NCI-H2227 treated with DMSO at 0.1 percent for 48 hours (cell line): Measurements from ENCODE around the gene PYGO1.
"Not testable (repeated sequence)": the region's sequence is repeated elsewhere in the genome, so short reads cannot be mapped to it uniquely, and the experiment has no call there.

Experiments
- DNase-seq: peaks from one replicate; lab custom pipeline; 2025; lab: John Stamatoyannopoulos, UW

PYGO1 gene

GRCh38 chr15:55588070-55588814 lies at the start of gene PYGO1:
PYGO1 (minus strand) TSS chr15:55588345; CDS start chr15:55587883, 462 bp downstream.
- DNase-seq: peak; percentile 72

- DNase-seq: no peak
Measured at GRCh38 chr15:55637086-55637485, 48.9 kb upstream of the PYGO1 start.

- DNase-seq: no peak
Measured at GRCh38 chr15:55633731-55634130, 45.6 kb upstream of the PYGO1 start.

GRCh38 chr15:55632434-55632833 lies 44.3 kb upstream of the PYGO1 start:
- no peak for DNase-seq

- no peak for DNase-seq
Measured at GRCh38 chr15:55630858-55631257, 42.7 kb upstream of the PYGO1 start.

GRCh38 chr15:55628369-55628730 lies 40.2 kb upstream of the PYGO1 start:
- DNase-seq: no peak

GRCh38 chr15:55627730-55628368 lies 39.7 kb upstream of the PYGO1 start:
- DNase-seq: no peak

GRCh38 chr15:55619783-55620182 lies 31.6 kb upstream of the PYGO1 start:
- DNase-seq: no peak

GRCh38 chr15:55618387-55618786 lies 30.2 kb upstream of the PYGO1 start:
- no peak for DNase-seq

- DNase-seq: no peak
Measured at GRCh38 chr15:55615445-55615844, 27.3 kb upstream of the PYGO1 start.

- DNase-seq: no peak
Measured at GRCh38 chr15:55613727-55614126, 25.6 kb upstream of the PYGO1 start.

GRCh38 chr15:55606214-55606613 lies 18.1 kb upstream of the PYGO1 start:
- no peak for DNase-seq

GRCh38 chr15:55601374-55601773 lies 13.2 kb upstream of the PYGO1 start:
- no peak for DNase-seq

GRCh38 chr15:55599439-55599838 lies 11.3 kb upstream of the PYGO1 start:
- no peak for DNase-seq

GRCh38 chr15:55593019-55593418 lies 4.9 kb upstream of the PYGO1 start:
- not testable (repeated sequence) for DNase-seq

- DNase-seq: no peak
Measured at GRCh38 chr15:55590788-55591187, 2.6 kb upstream of the PYGO1 start.

- no peak for DNase-seq
Measured at GRCh38 chr15:55589287-55589686, 1.1 kb upstream of the PYGO1 start.

GRCh38 chr15:55588815-55589115 lies 620 bp upstream of the PYGO1 start:
- DNase-seq: no peak

- no peak for DNase-seq
Measured at GRCh38 chr15:55587321-55588069, 650 bp downstream of the PYGO1 start.

GRCh38 chr15:55586808-55587207 lies 1.3 kb downstream of the PYGO1 start:
- DNase-seq: no peak

- no peak for DNase-seq
Measured at GRCh38 chr15:55576943-55577342, 11.2 kb downstream of the PYGO1 start.

- DNase-seq: no peak
Measured at GRCh38 chr15:55574096-55574495, 14.0 kb downstream of the PYGO1 start.

- DNase-seq: no peak
Measured at GRCh38 chr15:55573224-55573623, 14.9 kb downstream of the PYGO1 start.
